ENCODE data around the gene SHISA9.

GRCh38 chr16:13176711-13177110 is 275.3 kb downstream of the SHISA9 start:
- TF ChIP-seq POLR2A (IDR thresholded peaks at IDR 0.05) (no peak), CTCF (IDR thresholded peaks at IDR 0.05) (no peak)

Data from breast epithelium (tissue), 3 donors.